HG03558 (cell line): Measurements from ENCODE around the gene HELB.

Experiments
- ATAC-seq: cut with Tn5 transposase; IDR thresholded peaks from one replicate; pipeline ENCODE4 v1.9.1; 2021; ENCODE audit warnings: moderate number of reproducible peaks; ENCODE audit not compliant: unreplicated experiment; ENCODE audit errors: extremely low read depth

The HELB gene

GRCh38 chr12:66352899-66353298 is 50.6 kb downstream of the HELB start:
- no peak for ATAC-seq

GRCh38 chr12:66354291-66354690 is 52.0 kb downstream of the HELB start:
- no peak for ATAC-seq

- no peak for ATAC-seq
Observed at GRCh38 chr12:66359300-66359699, 57.0 kb downstream of the HELB start.

- ATAC-seq = no peak
Observed at GRCh38 chr12:66361703-66362102, 59.4 kb downstream of the HELB start.

- ATAC-seq = no peak
Observed at GRCh38 chr12:66365718-66366490, 63.6 kb downstream of the HELB start.

GRCh38 chr12:66367015-66367667 is 64.8 kb downstream of the HELB start:
- no peak for ATAC-seq

- no peak for ATAC-seq
Observed at GRCh38 chr12:66371982-66372381, 69.7 kb downstream of the HELB start.

GRCh38 chr12:66375560-66375959 is 73.3 kb downstream of the HELB start:
- no peak for ATAC-seq

GRCh38 chr12:66379616-66380015 is 77.3 kb downstream of the HELB start:
- ATAC-seq = no peak

- no peak for ATAC-seq
Observed at GRCh38 chr12:66380769-66381535, 78.7 kb downstream of the HELB start.

GRCh38 chr12:66387117-66387516 is 84.8 kb downstream of the HELB start:
- ATAC-seq = no peak
